NK-92 (cell line): ENCODE measurements around the gene SIRPA.
"Not testable (repeated sequence)": the region's sequence is repeated elsewhere in the genome, so short reads cannot be mapped to it uniquely, and the experiment has no call there.

ENCODE experiments used
- DNase-seq: peaks from one replicate; lab custom pipeline; 2025; ENCODE audit not compliant: unreplicated experiment; lab: John Stamatoyannopoulos, UW

Gene SIRPA

DNA sequence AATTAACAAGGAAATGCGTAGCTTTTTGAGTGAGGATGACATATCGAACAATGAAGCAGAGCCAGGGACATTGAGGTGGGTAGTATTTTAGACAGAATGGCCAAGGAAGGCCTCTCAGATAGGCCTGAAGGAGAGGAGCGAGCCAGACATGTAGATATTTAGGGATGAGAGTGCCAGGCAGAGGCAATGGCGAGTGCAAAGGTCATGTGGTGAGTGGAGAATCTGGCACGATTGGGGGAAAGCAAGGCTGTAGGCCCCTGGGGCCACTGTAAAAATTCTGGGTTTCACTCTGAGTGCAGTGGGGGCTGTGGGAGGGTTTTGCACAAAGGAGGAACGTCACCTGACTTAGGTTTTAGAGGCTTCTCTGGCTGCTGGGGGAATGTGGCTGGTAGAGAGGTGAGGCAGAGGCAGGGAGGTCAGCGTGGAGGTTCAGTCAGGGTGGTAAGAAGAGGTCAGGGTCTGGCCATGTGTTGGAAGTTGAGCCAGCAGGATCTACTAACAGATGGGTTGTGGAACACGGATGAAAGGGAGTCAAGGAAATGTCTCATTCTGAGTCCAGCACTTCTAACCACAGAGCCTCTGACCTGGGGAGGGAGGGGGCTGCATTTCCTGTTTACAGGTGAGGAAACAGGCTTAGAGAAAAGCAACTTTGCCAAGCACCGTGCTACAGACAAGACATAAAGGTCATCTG is 11.3 kb downstream of the SIRPA start:
- no peak for DNase-seq

DNA sequence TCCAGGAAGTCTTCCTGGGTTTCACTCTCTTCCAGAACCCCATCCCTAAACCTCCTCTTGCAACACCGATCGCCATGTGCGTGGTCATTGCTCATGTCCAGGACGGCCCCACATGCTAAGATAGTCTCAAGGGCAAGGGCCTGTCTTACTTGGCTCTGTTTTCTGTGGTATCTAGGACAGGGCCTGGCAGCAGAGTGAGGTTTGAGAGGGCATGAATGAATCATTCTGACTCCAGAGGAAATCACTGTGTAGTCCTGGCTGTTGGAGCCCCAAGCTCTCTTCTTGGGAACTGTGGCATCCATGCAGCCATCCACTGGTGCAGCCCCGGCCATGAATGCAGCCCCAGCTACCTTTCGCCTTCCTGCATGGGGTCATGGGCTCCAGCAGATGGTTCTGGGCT is 12.4 kb downstream of the SIRPA start:
- DNase-seq = no peak

DNA sequence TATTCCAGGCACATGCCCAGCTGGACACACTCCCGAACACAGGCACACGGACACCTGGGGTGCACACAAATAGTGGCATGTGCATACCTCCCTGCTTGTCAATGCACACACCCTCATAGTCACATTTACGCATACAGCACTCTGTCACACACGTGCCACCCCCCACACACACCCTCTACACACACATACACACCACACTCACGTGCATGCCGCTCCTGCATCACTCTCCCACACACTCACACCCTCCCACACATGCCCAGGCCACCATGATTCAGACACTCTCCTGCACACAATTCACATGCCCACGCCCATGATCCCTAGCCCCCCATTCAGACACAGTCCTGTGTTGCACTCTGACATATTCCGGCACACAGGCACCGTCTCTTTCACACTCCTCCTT is 13.0 kb downstream of the SIRPA start:
- no peak for DNase-seq

DNA sequence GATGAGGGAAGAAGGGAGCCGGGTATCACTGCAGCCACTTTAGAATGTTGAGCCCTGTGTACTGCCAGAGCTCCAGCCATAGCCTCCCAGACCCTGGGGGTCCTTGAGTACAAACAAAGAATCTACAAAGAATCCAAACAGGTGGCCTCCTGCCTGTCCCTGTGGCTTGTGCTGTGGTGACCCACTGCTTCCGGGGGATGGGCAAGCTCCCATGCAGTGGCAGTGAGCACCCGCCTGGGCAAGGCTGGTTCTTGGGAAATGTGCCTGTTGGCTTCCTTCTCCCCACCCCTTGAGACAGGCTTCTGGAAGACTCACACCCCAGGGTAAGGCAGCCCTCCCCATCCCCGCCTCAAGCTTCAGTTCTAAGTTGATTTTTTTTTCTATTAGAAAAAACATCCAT is 13.9 kb downstream of the SIRPA start:
- no peak for DNase-seq

DNA sequence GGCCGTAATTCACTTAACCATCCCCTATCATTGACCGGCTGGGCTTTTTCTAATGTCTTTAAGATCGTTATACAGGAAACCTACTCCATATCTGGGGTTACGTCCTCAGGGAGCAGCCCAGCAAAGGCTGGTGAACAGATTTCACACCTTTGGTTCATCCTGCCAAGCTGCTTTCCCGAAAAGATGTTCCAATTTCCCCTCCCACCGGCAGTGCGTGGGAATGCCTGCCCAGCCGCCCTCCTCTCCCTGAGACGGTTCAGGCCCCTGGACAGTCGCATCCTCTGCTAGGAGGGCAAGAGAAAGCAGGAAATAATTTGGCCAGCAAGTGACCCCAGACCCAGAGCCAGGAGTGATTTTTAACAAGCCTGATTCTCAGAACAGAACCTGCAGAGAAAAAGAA is 16.3 kb downstream of the SIRPA start:
- DNase-seq = no peak

DNA sequence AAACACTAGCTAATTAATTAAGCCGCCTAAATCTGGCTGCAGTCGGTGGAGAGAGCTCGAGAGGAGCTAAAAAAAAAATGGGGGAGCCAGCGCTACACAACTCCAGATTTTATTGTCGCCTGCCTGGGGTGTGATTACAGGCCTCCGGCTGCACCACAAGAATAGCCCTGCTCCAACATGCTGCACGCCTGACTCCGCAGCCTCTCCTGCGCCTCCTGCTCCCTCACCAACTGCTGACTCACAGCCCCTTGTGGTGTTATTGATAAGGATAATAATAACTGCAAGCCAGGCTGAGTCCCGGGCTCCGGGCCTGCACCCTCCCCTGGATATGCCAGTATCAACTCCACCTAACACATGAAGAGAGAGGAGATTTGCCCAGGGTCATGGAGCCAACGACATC is 16.8 kb downstream of the SIRPA start:
- DNase-seq = no peak

DNA sequence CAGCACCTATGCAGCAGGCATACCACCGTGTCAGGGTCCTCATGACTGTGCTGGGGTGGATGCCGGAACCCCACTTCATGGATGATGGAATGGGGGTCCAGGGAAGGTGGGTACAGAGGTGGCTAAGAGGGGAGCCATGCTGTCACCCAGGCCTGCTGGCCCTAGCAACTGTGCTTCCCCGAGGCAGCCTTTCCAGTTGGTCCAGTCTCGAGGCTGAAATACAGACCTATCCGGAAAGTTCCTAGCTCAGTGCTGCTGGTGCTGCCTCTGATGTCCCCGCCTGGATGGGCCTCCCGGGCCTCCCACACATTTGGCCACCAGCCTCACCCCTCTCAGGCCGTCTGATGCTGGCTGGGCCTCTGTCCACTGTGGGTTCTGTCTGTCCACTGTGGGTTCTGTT is 17.4 kb downstream of the SIRPA start:
- no peak for DNase-seq

DNA sequence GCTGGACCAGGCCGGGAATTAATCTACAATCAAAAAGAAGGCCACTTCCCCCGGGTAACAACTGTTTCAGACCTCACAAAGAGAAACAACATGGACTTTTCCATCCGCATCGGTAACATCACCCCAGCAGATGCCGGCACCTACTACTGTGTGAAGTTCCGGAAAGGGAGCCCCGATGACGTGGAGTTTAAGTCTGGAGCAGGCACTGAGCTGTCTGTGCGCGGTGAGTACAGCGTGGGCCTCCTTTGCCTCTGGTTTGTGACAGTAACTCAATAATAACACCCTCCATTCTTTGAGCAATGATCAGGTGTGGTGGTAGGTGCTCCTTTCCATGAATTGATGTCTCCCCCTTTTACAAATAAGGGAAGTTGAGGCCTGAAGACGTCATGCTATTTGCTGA is 20.0 kb downstream of the SIRPA start:
- DNase-seq = not testable (repeated sequence)

DNA sequence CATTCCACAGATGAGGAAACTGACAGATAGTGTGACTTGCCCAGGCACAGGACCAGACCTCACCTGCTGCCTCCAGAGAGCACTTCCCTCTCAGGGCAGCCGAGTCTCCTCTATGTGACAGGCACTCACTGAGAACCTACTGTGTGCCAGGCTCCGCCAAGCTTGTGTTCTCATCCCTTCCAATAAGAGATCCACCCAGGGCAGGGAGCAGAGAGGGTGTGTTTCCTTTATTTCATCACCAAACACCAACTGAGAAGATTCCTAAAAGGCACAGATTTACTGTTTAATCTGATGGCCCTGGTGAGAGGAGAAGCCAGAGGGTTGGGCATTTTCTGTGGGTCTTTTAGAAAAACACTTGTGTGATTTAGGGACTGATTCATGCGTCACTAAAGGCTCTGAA is 20.5 kb downstream of the SIRPA start:
- DNase-seq = no peak

DNA sequence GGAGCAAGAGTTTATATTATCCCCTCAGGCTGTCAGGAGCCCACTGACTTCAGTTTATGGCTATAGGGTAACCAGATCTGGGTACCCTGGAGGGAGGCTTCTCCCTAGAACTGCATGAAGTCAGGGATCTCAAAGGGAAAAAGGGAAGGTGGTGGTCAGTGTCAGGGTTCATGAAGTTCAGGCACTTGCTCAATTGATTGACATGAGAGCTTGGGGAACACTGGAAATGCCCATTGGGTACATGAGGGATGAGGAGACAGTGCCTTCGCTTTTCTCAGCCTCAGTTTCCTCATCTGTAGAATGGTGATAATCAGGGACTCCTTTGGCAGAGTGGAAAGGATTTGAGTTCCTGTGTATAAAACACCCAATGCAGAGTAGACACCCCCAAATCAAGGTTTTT is 22.6 kb downstream of the SIRPA start:
- no peak for DNase-seq

DNA sequence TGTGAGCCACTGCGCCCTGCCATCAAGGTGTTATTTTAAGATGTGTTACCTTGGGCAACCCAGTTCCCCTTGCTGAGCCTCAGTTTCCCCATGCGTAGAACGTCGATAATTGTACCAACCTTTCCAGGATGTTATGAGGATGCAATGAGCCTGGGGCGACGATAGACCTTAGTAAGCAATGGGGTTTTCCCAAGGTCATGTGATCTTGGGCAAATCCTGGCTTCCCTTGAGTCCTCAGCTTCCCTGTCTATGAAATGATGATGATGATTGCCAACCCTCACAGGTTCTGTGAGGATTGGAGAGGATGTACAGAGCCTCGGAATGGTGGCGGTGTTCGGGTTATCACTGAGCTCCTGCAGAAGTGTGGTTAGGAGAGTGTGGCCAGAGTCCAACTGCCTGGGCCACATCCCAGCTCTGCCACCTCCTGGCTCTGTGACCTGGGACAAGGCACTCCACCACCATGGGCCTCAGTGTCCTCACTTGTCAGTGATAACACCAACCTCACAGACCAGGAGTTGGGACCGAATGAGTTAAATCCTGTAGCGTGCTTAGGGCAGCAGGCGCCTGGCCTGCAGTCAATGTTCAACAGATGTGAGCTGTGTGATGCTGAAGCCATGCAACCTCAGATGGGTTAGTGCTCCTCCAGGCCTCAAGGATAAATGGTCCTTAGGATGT is 23.4 kb downstream of the SIRPA start:
- DNase-seq = no peak

DNA sequence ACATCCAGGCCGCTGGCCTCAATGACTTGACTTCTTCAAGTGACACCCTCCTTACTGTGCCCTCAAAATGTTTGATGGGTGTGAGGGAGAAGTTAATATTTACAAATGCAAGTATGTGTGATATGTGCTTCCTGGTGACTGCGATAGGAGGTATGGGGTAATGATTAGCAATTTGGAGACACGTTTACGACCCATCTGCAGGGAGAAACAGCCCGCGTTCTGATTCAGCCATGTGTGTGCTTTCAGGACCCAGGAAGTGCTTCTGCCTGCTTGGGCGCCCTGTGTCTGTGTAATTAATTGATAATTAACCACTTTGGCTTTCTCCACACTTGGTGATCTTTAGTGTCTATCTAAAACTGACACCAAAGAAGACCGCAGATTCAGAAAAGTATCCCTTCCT is 25.0 kb downstream of the SIRPA start:
- no peak for DNase-seq

DNA sequence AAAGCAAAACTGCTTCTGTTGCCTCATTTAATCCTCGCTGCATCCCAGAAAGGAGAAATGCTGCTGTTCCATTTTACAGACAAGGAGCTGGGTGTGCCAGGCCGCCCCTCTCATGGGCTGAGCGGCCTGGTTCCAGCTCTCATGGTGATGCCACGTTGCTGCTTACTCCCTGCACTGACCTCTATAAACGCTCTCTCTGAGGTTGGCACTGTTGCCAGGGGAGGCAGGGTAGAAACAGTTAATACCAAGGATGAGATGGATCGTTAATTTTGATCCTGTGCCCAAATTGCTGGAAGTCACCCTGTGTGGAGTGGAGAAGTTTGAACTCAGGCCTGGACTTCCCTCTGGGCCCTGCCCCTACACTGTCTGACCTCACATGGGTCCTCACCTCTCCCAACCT is 25.6 kb downstream of the SIRPA start:
- DNase-seq = no peak

DNA sequence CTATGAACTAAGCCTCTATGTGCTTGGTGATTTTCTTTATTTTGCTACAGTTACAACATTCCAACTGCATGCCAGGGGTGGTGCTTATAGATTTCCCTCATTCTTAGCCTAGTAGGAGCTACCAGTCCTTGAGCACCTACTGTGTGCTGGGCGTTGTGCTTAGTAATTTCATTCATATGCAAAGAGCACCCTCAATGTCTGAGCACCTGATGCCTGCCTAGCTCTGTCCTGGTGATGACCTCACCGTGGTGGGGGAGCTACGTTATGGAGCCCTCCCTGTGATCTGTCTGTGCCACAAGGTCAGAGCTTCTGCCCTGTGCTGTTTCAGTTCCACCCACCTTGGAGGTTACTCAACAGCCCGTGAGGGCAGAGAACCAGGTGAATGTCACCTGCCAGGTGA is 26.8 kb downstream of the SIRPA start:
- DNase-seq = not testable (repeated sequence)

DNA sequence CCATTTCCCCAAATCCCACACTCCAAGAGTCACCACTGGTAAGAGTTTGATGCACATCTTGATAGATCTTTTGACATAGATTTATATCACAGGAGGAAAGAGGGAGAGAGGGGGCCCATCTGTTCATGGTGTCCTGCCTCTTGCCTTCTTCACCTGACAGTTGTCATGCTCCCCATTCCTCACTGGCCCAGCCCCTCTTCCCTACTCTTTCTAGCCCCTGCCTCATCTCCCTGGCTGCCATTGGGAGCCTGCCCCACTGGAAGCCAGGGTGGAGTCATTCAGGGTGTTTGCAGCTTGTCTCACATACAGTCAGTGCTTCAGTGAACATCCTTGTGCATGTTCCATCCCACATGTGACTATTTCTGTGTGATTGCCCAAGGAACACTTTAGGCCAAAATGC is 27.6 kb downstream of the SIRPA start:
- DNase-seq = no peak

DNA sequence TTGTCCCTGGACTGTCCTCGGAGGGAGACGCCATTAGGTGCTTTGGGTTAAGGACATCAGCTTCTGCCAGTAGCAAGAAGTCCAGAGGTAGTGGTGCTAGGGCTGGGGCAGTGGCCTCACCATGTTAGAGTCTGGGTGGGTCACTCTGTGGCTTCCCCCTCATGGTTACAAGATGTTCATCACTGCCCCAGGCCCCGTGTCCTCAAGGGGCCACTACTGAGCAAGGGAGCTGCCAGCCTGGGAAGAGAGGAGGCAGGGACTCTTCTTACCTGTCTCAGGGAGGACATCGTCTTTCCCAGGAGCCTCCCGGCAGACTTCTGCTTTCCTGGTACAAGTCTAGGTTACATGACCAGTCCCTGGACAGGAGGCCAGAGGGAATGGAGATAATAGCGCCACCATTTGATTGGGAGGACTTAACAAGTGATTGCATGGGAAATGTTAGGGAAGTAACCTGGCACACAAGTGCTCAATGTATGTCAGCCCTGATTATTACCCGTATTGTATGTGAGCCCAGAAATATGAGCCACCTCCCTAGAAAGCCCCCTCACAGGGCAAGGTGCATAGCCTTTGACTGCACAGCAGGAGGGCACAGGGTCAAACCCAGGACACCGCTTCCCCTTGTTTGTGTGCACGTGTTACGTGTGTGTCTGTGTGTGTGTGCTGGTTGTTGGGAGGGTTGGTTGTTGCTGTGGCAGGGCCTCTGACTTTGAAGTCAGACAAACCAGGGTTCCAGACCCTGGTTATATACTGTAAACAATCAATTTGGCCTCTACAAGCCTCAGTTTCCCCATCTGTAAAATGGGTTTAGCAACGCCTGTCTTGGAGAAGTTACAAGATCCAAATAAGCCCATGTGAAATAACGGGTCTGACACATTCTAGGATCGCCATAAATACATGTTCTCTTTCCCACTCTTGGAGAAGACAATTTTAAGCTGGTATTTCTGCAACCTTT is 30.0 kb downstream of the SIRPA start:
- DNase-seq = no peak

DNA sequence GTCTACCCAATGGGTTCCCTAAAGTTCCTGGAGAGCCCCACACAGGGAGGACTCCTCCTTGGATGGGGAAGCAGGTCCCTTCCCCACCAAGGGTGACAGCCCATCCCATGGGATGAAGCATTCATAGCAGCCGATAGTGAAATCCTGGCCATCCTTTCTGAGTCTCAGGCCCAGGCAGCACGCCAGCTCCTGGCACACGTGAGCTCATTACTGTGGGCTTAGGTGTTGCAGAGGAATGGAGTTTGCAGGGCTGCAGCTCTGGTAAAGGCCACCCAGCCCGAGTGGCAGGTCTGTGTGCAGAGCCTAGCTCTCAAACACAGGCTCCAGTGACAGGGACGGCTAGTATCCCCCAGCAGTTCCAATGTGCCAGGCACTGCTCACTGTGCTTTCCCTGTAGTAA is 31.0 kb downstream of the SIRPA start:
- DNase-seq = no peak

DNA sequence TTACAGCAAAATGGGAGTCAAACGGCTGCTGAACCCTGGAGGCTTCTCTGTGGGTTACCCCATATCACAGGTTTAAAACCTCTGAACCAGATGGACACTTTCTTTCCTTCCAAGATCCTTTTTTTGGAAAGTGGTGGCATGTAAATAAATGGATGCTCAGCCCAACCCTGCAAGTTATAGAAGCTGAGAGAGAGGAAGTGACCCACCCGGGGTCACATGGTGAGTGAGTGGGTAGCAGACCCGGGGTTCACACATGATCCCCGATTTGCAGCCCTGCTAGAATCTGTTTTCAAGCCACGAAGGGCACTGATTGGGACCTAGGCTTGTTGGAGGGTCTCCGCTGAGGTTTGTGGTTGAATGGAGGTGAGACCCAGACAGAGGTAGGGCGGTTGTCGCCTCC is 32.0 kb downstream of the SIRPA start:
- no peak for DNase-seq

DNA sequence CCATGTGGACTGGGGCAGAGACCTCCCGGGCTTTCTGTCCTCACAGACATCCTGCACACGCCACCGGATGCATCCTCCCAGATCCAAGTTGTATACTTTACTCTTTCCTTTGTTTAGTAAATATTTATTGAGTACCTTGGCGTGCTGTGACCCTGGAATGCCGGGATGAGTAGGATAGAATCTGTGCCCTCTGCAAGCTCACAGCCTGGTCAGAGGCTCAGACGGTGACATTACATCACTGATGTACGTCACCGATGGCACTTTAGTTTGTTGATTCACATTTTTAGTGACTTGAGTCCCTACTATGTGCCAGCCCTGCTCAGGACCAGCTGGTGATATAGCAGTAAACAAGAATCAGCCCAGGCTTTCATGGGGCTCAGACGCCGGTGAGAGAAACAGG is 32.9 kb downstream of the SIRPA start:
- no peak for DNase-seq

DNA sequence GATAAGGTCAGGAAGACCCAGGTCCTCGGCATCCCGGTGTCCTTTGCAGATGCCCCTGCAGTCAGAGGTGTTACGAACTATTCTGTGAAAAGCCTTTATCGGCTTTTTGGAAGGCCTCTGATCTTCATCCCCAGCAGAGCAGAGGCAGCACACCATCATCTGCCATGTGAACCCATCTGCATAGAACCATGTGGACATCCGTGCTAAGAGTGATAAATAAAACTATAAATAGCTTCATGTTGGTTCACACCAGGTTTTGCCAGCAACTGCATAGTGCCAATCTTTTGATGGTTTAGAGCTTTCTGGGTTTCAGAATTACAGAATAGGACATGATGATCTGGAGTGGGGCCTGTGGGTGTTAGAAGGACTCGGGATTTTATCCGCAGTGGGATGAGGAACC is 33.6 kb downstream of the SIRPA start:
- DNase-seq = no peak

DNA sequence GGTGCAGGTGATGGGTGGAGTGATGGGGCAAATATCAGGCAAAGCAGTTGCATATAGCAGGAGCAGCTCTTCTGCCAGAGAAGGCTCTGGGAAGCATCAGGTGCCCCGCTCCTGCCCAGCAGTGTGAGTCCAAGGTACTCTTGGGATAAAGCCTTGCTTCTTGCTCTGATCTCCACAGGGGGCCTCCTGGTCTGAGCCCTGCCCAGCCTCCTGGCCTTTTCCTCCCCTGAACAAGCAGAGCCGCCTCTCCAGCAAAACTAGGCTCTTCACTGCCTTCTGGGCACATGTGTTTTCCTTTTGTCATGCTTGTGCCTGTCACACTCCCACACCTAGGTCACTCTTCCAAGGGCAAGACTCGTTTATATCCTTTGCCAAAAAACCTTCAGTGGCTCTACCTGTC is 34.3 kb downstream of the SIRPA start:
- no peak for DNase-seq

DNA sequence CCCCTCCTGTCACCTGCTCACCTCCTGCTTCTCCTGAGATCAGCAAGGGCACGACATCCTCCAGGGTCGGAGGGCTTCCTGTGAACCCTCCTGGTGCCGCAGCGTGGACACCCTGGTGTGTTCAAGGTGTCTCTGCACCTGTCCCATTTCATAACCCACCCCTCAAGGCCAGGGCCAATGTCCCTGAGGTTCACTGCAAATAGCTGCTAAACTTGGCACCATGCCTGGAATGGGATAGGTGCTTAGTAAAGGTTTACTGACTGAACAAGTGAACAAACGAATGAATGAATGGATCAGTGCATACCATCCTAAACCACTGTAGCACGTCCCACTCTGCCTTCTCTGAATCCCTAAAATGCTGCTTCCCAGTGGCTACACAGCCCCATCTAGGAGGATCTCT is 35.0 kb downstream of the SIRPA start:
- no peak for DNase-seq
